HG03045 (cell line): ENCODE results near the gene MEX3D.

Experiments used
- ATAC-seq: cut with Tn5 transposase; IDR thresholded peaks from one replicate; pipeline ENCODE4 v1.9.1; 2021; ENCODE audit warnings: mild to moderate bottlenecking, moderate library complexity; ENCODE audit not compliant: unreplicated experiment

The MEX3D gene

GRCh38 chr19:1505991-1506881 lies 61.9 kb downstream of the MEX3D start:
- no peak for ATAC-seq

DNA sequence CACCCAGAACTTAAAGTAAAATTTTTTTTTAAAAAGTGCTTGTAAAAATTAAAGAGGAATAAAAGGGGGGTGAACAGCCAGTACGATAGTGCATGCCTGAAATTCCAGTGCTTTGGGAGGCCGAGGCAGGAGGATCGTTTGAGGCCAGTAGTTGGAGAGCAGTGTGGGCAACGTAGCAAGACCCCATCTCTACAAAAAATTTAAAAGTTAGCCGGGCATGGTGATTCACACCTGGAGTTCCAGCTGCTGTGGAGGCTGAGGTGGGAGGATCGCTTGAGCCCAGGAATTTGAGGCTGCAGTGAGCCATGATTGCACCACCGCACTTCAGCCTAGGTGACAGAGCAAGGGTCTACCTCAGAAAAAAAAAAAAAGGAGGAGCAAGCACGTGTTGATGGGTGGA lies 63.1 kb downstream of the MEX3D start:
- ATAC-seq, result no peak
